Astrocyte of the cerebellum (primary cell): ENCODE measurements around the gene GSG1.

Experiments used
- DNase-seq: peaks from one replicate; pipeline ENCODE4 v3.0.0-alpha.2; 2011; ENCODE audit warnings: low read depth
- H3K4me3 ChIP-seq: 2 replicates; pipeline ENCODE4 v1.5.1; 2011; ENCODE audit warnings: mild to moderate bottlenecking, low read depth, low read length, moderate library complexity
- CTCF ChIP-seq: IDR thresholded peaks from 2 replicates; pipeline ENCODE4 v1.5.1; 2012; ENCODE audit warnings: low read length, low read depth, moderate library complexity, mild to moderate bottlenecking; ENCODE audit errors: missing control alignments
- in situ Hi-C: cut with HindIII; loops from 2 replicates; pipeline ENCODE4 v1.10.0; 2017; ENCODE audit warnings: low sequenced_read_pairs

The GSG1 gene

DNA sequence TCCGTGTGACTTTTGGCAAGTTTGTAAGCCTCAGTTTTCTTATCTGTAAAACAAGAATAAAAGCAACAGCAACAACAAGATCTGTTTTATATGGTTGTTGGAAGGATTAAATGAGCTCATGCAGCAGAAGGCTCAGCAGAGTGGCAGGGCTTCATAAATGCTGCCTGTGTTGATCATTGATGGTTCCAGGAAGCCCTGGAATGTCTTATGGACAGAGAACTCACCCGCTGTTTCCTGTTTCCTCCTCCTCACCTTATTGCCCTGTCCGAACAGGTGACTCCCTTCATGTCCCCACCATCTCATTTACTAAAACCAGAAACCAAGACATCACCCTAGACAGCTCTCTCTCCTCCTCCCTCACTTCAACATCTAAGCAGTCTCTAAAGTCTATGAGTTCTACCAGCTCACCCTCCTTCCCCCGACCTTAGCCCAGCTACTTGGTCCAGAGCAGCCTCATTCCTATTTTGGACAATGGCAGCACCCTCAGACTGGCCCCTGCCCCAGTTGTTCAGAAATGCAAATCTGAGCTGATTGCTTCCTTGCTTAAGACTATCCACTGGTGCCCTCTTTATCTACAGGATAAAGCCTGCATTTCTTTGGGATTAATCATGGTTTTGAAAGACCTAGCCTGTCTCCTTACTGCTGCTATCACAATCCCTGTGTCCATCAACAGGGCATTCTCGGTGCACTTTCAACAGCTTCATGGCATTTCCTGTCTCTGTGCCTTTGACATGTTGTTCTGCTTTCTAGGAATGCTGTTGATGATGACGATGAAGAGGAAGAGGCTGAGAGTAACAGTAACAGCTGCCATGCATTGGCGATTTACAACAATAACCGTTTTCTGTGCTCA lies 21.4 kb upstream of the GSG1 start:
- in situ Hi-C loops = no loop called here
- no peak for DNase-seq
- TF ChIP-seq CTCF = no peak
- no peak overlapping the region for H3K4me3 ChIP-seq

- H3K4me3 ChIP-seq = no peak overlapping the region
- no peak for TF ChIP-seq CTCF
- DNase-seq = no peak
- in situ Hi-C loops = no loop called here
Measured at GRCh38 chr12:13121568-13121967, 18.1 kb upstream of the GSG1 start.

DNA sequence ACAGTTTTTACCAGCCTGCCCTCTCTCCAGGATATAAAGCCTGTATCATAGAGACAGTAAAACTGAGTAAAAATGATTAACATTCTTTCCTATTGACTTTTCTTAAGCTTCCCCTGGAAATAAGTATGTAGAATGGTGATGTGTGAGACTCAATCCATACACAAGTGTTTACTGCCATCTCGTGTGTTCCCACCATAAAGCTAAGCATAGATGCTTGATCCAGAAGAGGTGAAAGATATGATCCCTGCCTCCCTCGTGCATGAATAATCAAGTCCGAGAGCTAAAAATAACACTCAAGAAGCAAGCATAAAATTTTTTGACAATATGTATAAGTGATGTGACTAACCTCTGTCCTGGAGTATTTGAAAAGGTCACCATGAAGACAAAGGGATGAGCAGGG lies 16.9 kb upstream of the GSG1 start:
- in situ Hi-C loops = no loop called here
- H3K4me3 ChIP-seq = no peak overlapping the region
- DNase-seq = no peak

GRCh38 chr12:13119826-13120225 lies 16.4 kb upstream of the GSG1 start:
- no peak for TF ChIP-seq CTCF
- DNase-seq = no peak
- in situ Hi-C loops = no loop called here
- H3K4me3 ChIP-seq = no peak overlapping the region

More for the DNA sequence above, 16.9 kb upstream of the GSG1 start:
- TF ChIP-seq CTCF = no peak

DNA sequence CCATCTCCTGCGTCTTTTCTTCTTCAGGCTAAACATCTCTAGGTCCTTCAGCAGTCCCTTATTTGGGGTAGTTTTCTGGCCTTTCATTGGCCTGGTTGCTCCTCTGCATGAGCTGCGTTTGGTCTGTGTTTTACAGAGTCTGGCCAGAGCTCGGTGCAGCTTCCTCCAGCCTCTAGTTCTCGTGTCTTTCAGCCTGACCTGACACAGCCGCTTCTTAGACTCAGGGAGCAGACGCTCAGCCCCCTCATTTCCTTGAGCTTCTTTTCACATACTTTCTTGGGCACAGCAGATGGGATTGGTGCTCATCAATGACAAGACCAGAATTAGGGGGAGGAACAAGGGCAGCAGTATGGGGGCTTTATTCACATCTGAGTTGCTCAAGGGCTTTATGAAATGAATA lies 13.6 kb upstream of the GSG1 start:
- DNase-seq = no peak
- H3K4me3 ChIP-seq = no peak overlapping the region

GRCh38 chr12:13116259-13116658 lies 12.8 kb upstream of the GSG1 start:
- DNase-seq = no peak
- in situ Hi-C loops = no loop called here
- no peak for TF ChIP-seq CTCF
- no peak overlapping the region for H3K4me3 ChIP-seq

More for the DNA sequence above, 13.6 kb upstream of the GSG1 start:
- in situ Hi-C loops = no loop called here
- no peak for TF ChIP-seq CTCF
